Measurements from ENCODE around the gene RRP1.
"Not testable (repeated sequence)": the region's sequence is repeated elsewhere in the genome, so short reads cannot be mapped to it uniquely, and the experiment has no call there.

RRP1 gene

GRCh38 chr21:43816611-43817071, 27.3 kb downstream of the RRP1 start:
- DNase-seq (ENCODE audit: low read depth, low spot score): no peak

GRCh38 chr21:43817157-43818086, 28.0 kb downstream of the RRP1 start:
- no peak for DNase-seq (ENCODE audit: low read depth, low spot score)

GRCh38 chr21:43818685-43819084, 29.3 kb downstream of the RRP1 start:
- no peak for DNase-seq (ENCODE audit: low read depth, low spot score)

- DNase-seq (ENCODE audit: low read depth, low spot score): no peak
Measured at GRCh38 chr21:43819511-43820405, 30.4 kb downstream of the RRP1 start.

- no peak for DNase-seq (ENCODE audit: low read depth, low spot score)
Measured at GRCh38 chr21:43820466-43820865, 31.1 kb downstream of the RRP1 start.

GRCh38 chr21:43822166-43822565, 32.8 kb downstream of the RRP1 start:
- DNase-seq (ENCODE audit: low read depth, low spot score): not testable (repeated sequence)

- DNase-seq (ENCODE audit: low read depth, low spot score): not testable (repeated sequence)
Measured at GRCh38 chr21:43822741-43823140, 33.4 kb downstream of the RRP1 start.

- DNase-seq (ENCODE audit: low read depth, low spot score): no peak
Measured at GRCh38 chr21:43824333-43825241, 35.2 kb downstream of the RRP1 start.

- DNase-seq (ENCODE audit: low read depth, low spot score): no peak
Measured at GRCh38 chr21:43825242-43825935, 36.0 kb downstream of the RRP1 start.

GRCh38 chr21:43825936-43826622, 36.7 kb downstream of the RRP1 start:
- no peak for DNase-seq (ENCODE audit: low read depth, low spot score)

- no peak for DNase-seq (ENCODE audit: low read depth, low spot score)
Measured at GRCh38 chr21:43826623-43826974, 37.2 kb downstream of the RRP1 start.

- DNase-seq (ENCODE audit: low read depth, low spot score): no peak
Measured at GRCh38 chr21:43827015-43827611, 37.7 kb downstream of the RRP1 start.

- DNase-seq (ENCODE audit: low read depth, low spot score): no peak
Measured at GRCh38 chr21:43829161-43829560, 39.8 kb downstream of the RRP1 start.

- DNase-seq (ENCODE audit: low read depth, low spot score): no peak
Measured at GRCh38 chr21:43829575-43830119, 40.3 kb downstream of the RRP1 start.

GRCh38 chr21:43832158-43832550, 42.8 kb downstream of the RRP1 start:
- no peak for DNase-seq (ENCODE audit: low read depth, low spot score)

- no peak for DNase-seq (ENCODE audit: low read depth, low spot score)
Measured at GRCh38 chr21:43832648-43833047, 43.3 kb downstream of the RRP1 start.

- no peak for DNase-seq (ENCODE audit: low read depth, low spot score)
Measured at GRCh38 chr21:43834146-43834905, 44.9 kb downstream of the RRP1 start.

- DNase-seq (ENCODE audit: low read depth, low spot score): no peak
Measured at GRCh38 chr21:43835050-43835449, 45.7 kb downstream of the RRP1 start.

- DNase-seq (ENCODE audit: low read depth, low spot score): no peak
Measured at GRCh38 chr21:43835861-43836260, 46.5 kb downstream of the RRP1 start.
